Measurements from ENCODE around the gene TBCCD1. TPM values are rescaled to one million over a fixed set of nuclear protein-coding genes. Genes with fewer than 3 reads are reported as not detected.

The TBCCD1 gene
- total and polyA plus RNA-seq, 2 of the 8 experiments (the other 6 are each of a cell fraction or from before 2014, with no cell fraction given), result 11.3 to 13.9 TPM

- no peak for DNase-seq (ENCODE audit: low read depth in 1 of 2, low spot score in 2 of 2)
- H3K23ac ChIP-seq (ENCODE audit: insufficient read length), result no peak overlapping the region
Measured at GRCh38 chr3:186524616-186525015, 42.5 kb downstream of the TBCCD1 start.

More at GRCh38 chr3:186524616-186525015, 42.5 kb downstream of the TBCCD1 start:
- no peaks in the 10 kb centered on the region; a peak in 1 of 7 replicates for H3K27me3 ChIP-seq (replicated peaks in 1 of 4; ENCODE audit: control insufficient read depth in 3 of 4, extremely low read depth in 1 of 4, insufficient read depth in 3 of 4, low read length in 3 of 4)
- H3K4me1 ChIP-seq (replicated peaks in 1 of 4; ENCODE audit: control insufficient read depth in 3 of 4, insufficient read depth in 4 of 4, low read length in 3 of 4), result 0 out of 7 replicates have a peak, but pooled peaks cover 0 to 2% (median 0%) of the 10 kb centered on the region in 4 experiments
- no peak for FAIRE-seq
- H3K14ac ChIP-seq (ENCODE audit: insufficient read length), result no peak overlapping the region
- H4K20me1 ChIP-seq (replicated peaks in 1 of 2; ENCODE audit: control insufficient read depth in 1 of 2, insufficient read depth in 2 of 2, low read length in 2 of 2), result no peaks in the 10 kb centered on the region
- no peaks in the 10 kb centered on the region for H3K36me3 ChIP-seq (ENCODE audit: control insufficient read depth in 2 of 4, insufficient read depth in 4 of 4, low read length in 3 of 4)
- H3K9ac ChIP-seq (replicated peaks in 1 of 4; ENCODE audit: extremely low read depth in 1 of 4, low read depth in 3 of 4, low read length in 3 of 4), result no peak overlapping the region
- no peak overlapping the region for H4K8ac ChIP-seq (ENCODE audit: extremely low read depth, insufficient read depth, low read length)
- no peak overlapping the region for H2BK20ac ChIP-seq (ENCODE audit: low read length)
- CTCF ChIA-PET (ENCODE audit: partially characterized antibody), result interaction anchor here (1.0 to 2.0 kb wide), 2 partner anchors 9 to 10 kb away, joined by 3 to 7 read pairs; no protein-coding TSS in a partner anchor
- no peak overlapping the region for H2AK5ac ChIP-seq (ENCODE audit: low read depth, low read length)
- no peak overlapping the region for H2BK12ac ChIP-seq (ENCODE audit: low read depth, low read length)
- no peak overlapping the region for H4K91ac ChIP-seq (replicated peaks; ENCODE audit: insufficient read length, low read length)
- no peak overlapping the region for H2AFZ ChIP-seq (ENCODE audit: low read length)
- TF ChIP-seq SIRT6 (IDR thresholded peaks at IDR 0.05; ENCODE audit: low read length) (no peak), TAF1 (IDR thresholded peaks at IDR 0.05; ENCODE audit: low read depth, low read length) (no peak)
- no peak overlapping the region for H2BK120ac ChIP-seq (replicated peaks; ENCODE audit: low read depth, low read length)
- no peak overlapping the region for H3K4me2 ChIP-seq (ENCODE audit: insufficient read depth in 1 of 2, low read depth in 2 of 2, low read length in 2 of 2)
- no peak overlapping the region for H3K27ac ChIP-seq (ENCODE audit: low read depth, low read length)
- no peak overlapping the region for H3K4ac ChIP-seq (replicated peaks; ENCODE audit: insufficient read length, low read depth, low read length)
- no peak overlapping the region for H2BK5ac ChIP-seq (ENCODE audit: low read depth, low read length)
- no peaks in the 10 kb centered on the region for H3K79me2 ChIP-seq (ENCODE audit: control insufficient read depth in 1 of 2, insufficient read depth in 2 of 2, low read length in 2 of 2)
- H4K5ac ChIP-seq (ENCODE audit: insufficient read length, low read depth, low read length), result no peak overlapping the region
- H3K18ac ChIP-seq (ENCODE audit: extremely low read depth, low read length), result no peak overlapping the region
- H2BK15ac ChIP-seq (ENCODE audit: low read length), result no peak overlapping the region
- no peaks in the 10 kb centered on the region for H3K79me1 ChIP-seq (ENCODE audit: low read depth, low read length)
- peaks cover 2% of the 10 kb centered on the region; the same call in 1 of the 2 replicates for H3K23me2 ChIP-seq (ENCODE audit: low read depth, low read length)
- WGBS, 2 experiments (ENCODE audit: extremely low coverage in 1 of 2, insufficient coverage in 1 of 2, insufficient read length in 1 of 2, insufficient replicate concordance in 2 of 2, low coverage in 1 of 2, low lambda C conversion rate in 2 of 2, missing lambda C conversion rate in 1 of 2), result 96% methylated on average over 6 of the region's 6 CpGs; no CpG with 5 or more reads in 1 of the 2 experiments
- POLR2A ChIA-PET (ENCODE audit: partially characterized antibody), result no interaction called here
- H3K56ac ChIP-seq (replicated peaks; ENCODE audit: insufficient read length, low read depth, low read length), result no peak overlapping the region
- no peaks in the 10 kb centered on the region for H3K9me3 ChIP-seq (ENCODE audit: insufficient read depth in 2 of 2, low read depth in 1 of 2, low read length in 1 of 2)
- no peak overlapping the region for H3K4me3 ChIP-seq (ENCODE audit: extremely low read depth in 1 of 4, insufficient read depth in 2 of 4, low read depth in 3 of 4, low read length in 4 of 4)
